ENCODE results near the gene GALNT10.

DNA sequence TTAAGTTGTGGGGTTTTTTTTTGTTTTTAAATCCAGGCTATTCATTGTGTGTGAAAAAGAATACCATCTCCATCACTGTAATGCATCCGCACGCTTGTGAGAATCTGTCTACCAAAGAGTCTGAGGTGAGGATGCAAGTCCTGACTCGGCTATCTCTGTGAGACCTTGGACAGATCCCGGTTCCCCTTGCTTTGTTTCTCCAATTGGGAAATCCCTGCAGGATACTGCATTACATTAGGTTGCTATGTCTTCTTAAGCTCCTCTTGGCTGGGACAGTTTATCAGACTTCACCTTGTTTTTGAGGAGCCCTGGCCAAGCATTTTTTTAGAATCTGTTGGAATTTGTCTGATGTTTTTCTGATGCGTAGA lies 46.8 kb downstream of the GALNT10 start:
- TF ChIP-seq ZNF317 (CRISPR knock-in tag; IDR thresholded peaks at IDR 0.05; ENCODE audit: borderline replicate concordance, low read depth): no peak
- TF ChIP-seq, protein P1, sequence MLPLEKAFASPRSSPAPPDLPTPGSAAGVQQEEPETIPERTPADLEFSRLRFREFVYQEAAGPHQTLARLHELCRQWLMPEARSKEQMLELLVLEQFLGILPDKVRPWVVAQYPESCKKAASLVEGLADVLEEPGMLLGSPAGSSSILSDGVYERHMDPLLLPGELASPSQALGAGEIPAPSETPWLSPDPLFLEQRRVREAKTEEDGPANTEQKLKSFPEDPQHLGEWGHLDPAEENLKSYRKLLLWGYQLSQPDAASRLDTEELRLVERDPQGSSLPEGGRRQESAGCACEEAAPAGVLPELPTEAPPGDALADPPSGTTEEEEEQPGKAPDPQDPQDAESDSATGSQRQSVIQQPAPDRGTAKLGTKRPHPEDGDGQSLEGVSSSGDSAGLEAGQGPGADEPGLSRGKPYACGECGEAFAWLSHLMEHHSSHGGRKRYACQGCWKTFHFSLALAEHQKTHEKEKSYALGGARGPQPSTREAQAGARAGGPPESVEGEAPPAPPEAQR (CRISPR knock-in tag; IDR thresholded peaks at IDR 0.05): no peak
- TF ChIP-seq, protein P2, sequence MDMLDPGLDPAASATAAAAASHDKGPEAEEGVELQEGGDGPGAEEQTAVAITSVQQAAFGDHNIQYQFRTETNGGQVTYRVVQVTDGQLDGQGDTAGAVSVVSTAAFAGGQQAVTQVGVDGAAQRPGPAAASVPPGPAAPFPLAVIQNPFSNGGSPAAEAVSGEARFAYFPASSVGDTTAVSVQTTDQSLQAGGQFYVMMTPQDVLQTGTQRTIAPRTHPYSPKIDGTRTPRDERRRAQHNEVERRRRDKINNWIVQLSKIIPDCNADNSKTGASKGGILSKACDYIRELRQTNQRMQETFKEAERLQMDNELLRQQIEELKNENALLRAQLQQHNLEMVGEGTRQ (CRISPR knock-in tag; IDR thresholded peaks at IDR 0.05): no peak
- TF ChIP-seq, protein P3, sequence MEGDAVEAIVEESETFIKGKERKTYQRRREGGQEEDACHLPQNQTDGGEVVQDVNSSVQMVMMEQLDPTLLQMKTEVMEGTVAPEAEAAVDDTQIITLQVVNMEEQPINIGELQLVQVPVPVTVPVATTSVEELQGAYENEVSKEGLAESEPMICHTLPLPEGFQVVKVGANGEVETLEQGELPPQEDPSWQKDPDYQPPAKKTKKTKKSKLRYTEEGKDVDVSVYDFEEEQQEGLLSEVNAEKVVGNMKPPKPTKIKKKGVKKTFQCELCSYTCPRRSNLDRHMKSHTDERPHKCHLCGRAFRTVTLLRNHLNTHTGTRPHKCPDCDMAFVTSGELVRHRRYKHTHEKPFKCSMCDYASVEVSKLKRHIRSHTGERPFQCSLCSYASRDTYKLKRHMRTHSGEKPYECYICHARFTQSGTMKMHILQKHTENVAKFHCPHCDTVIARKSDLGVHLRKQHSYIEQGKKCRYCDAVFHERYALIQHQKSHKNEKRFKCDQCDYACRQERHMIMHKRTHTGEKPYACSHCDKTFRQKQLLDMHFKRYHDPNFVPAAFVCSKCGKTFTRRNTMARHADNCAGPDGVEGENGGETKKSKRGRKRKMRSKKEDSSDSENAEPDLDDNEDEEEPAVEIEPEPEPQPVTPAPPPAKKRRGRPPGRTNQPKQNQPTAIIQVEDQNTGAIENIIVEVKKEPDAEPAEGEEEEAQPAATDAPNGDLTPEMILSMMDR (IDR thresholded peaks at IDR 0.05): no peak
- TF ChIP-seq TEAD4 (CRISPR knock-in tag; IDR thresholded peaks at IDR 0.05): no peak
- TF ChIP-seq, protein P4, sequence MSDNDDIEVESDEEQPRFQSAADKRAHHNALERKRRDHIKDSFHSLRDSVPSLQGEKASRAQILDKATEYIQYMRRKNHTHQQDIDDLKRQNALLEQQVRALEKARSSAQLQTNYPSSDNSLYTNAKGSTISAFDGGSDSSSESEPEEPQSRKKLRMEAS (CRISPR knock-in tag; IDR thresholded peaks at IDR 0.05): no peak
- TF ChIP-seq SMAD3 (CRISPR knock-in tag; IDR thresholded peaks at IDR 0.05; ENCODE audit: borderline replicate concordance): no peak
- TF ChIP-seq, protein P5, sequence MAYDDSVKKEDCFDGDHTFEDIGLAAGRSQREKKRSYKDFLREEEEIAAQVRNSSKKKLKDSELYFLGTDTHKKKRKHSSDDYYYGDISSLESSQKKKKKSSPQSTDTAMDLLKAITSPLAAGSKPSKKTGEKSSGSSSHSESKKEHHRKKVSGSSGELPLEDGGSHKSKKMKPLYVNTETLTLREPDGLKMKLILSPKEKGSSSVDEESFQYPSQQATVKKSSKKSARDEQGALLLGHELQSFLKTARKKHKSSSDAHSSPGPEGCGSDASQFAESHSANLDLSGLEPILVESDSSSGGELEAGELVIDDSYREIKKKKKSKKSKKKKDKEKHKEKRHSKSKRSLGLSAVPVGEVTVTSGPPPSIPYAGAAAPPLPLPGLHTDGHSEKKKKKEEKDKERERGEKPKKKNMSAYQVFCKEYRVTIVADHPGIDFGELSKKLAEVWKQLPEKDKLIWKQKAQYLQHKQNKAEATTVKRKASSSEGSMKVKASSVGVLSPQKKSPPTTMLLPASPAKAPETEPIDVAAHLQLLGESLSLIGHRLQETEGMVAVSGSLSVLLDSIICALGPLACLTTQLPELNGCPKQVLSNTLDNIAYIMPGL (CRISPR knock-in tag; IDR thresholded peaks at IDR 0.05): no peak
- TF ChIP-seq ZNF121 (CRISPR knock-in tag; IDR thresholded peaks at IDR 0.05): no peak
- TF ChIP-seq NR2C2 (CRISPR knock-in tag; IDR thresholded peaks at IDR 0.05): no peak
- TF ChIP-seq ELF4 (CRISPR knock-in tag; IDR thresholded peaks at IDR 0.05; ENCODE audit: low read depth): no peak
- no peak for TF ChIP-seq CREB1 (CRISPR knock-in tag; IDR thresholded peaks at IDR 0.05)
- TF ChIP-seq, protein P6, sequence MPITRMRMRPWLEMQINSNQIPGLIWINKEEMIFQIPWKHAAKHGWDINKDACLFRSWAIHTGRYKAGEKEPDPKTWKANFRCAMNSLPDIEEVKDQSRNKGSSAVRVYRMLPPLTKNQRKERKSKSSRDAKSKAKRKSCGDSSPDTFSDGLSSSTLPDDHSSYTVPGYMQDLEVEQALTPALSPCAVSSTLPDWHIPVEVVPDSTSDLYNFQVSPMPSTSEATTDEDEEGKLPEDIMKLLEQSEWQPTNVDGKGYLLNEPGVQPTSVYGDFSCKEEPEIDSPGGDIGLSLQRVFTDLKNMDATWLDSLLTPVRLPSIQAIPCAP (CRISPR knock-in tag; IDR thresholded peaks at IDR 0.05): no peak
- TF ChIP-seq, protein P7, sequence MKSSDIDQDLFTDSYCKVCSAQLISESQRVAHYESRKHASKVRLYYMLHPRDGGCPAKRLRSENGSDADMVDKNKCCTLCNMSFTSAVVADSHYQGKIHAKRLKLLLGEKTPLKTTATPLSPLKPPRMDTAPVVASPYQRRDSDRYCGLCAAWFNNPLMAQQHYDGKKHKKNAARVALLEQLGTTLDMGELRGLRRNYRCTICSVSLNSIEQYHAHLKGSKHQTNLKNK (CRISPR knock-in tag; IDR thresholded peaks at IDR 0.05): no peak

Data from WTC11 (cell line).